Peyer's patch (tissue), 4 donors: ENCODE results near the gene TLE7.

Experiments used
- CTCF ChIP-seq, 6 experiments: fragments of 450-650 bp in 4 of 6; fragments of 200-600 bp in 2 of 6; sonication (generic) in 1 of 6; IDR thresholded peaks; one replicate each; pipeline ENCODE4 v1.5.1; 2017 to 2019; ENCODE audit warnings: antibody characterized with exemption in 6 of 6, mild to moderate bottlenecking in 3 of 6, moderate library complexity in 1 of 6
- POLR2A ChIP-seq, 2 donors: fragments of 450-650 bp; IDR thresholded peaks; one replicate each; pipeline ENCODE4 v1.5.1; 2017; ENCODE audit warnings: antibody characterized with exemption in 2 of 2, mild to moderate bottlenecking in 2 of 2, moderate library complexity in 2 of 2

- TF ChIP-seq CTCF (IDR thresholded peaks at IDR 0.05) = no peak
- TF ChIP-seq POLR2A (IDR thresholded peaks at IDR 0.05) = no peak
Observed at GRCh38 chr16:71428385-71428784, 13.5 kb downstream of the TLE7 start.
